Memory B cell (primary cell): ENCODE data around the gene DNAH17.

ENCODE experiments used
- ATAC-seq: fragments of 150-1000 bp; cut with Tn5 transposase; 2 replicates; pipeline ENCODE4 v1.10.0; 2021; ENCODE audit warnings: low read depth, mild to moderate bottlenecking, moderate library complexity
- DNase-seq, 2 donors: peaks; one replicate each; pipeline ENCODE4 v3.0.0; 2022; ENCODE audit warnings: low spot score in 2 of 2
- H3K27ac Mint-ChIP-seq: one replicate; pipeline ENCODE4 v1.8.0; 2022; ENCODE audit warnings: mild to moderate bottlenecking, moderate library complexity, mixed read lengths
- H3K27me3 Mint-ChIP-seq: one replicate; pipeline ENCODE4 v1.8.0; 2022; ENCODE audit warnings: mixed read lengths
- H3K36me3 Mint-ChIP-seq: one replicate; pipeline ENCODE4 v1.8.0; 2022; ENCODE audit warnings: mild to moderate bottlenecking, mixed read lengths
- H3K4me1 Mint-ChIP-seq: one replicate; pipeline ENCODE4 v1.8.0; 2022; ENCODE audit warnings: mixed read lengths
- H3K4me3 Mint-ChIP-seq: one replicate; pipeline ENCODE4 v1.8.0; 2022; ENCODE audit warnings: mild to moderate bottlenecking, moderate library complexity, mixed read lengths
- H3K9me3 Mint-ChIP-seq: one replicate; pipeline ENCODE4 v1.8.0; 2022; ENCODE audit warnings: mixed read lengths

Gene DNAH17

DNA sequence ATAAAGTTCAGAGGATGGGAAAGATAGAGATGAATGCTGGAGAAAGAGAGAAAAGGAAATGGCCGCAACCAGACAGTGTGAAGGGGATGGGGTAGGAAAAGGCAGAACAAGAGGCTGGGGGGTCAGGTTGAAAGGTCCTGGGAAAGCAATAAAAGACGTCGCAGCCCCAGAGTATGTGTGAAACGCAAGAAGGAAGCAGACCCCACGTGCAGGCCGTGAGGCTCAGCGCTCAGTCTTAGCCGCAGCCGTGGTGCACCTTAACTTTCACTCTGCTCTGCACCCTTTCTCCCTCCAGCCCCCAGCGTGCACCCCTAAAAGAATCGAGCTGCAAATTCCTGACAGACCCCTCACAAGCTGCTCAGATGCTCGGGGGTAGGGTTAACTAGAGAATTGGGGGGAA, 1.9 kb downstream of the DNAH17 start:
- Mint-ChIP-seq H3K36me3 (no peaks in the 10 kb centered on the region), H3K27ac (no peak overlapping the region), H3K4me1 (peaks cover 7% of the 10 kb centered on the region), H3K9me3 (no peaks in the 10 kb centered on the region), H3K27me3 (peaks cover 3% of the 10 kb centered on the region), H3K4me3 (no peak overlapping the region)
- DNase-seq (no peak), ATAC-seq (no peak)

DNA sequence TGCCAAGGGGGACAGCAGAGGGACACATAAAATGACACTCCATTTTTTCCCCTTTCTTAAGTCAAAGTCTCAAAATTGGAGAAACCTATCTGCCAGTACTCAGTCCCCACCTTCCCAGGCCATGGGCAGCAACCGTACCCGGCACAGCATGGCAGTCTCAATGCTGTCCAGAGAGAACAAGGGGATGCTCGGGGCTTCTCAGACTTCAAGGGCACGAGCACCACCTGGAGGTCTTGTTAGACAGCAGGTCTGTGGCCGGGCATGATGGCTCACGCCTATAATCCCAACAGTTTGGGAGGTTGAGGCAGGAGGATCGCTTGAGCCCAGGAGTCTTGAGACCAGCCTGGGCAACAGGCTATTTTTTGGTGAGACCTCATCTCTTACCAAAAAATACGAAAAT, 3.2 kb downstream of the DNAH17 start:
- Mint-ChIP-seq H3K4me3 (no peak overlapping the region), H3K4me1 (peaks cover 7% of the 10 kb centered on the region), H3K36me3 (no peaks in the 10 kb centered on the region), H3K9me3 (no peaks in the 10 kb centered on the region), H3K27me3 (peaks cover 3% of the 10 kb centered on the region), H3K27ac (no peak overlapping the region)
- ATAC-seq: no peak
- DNase-seq: no peak

DNA sequence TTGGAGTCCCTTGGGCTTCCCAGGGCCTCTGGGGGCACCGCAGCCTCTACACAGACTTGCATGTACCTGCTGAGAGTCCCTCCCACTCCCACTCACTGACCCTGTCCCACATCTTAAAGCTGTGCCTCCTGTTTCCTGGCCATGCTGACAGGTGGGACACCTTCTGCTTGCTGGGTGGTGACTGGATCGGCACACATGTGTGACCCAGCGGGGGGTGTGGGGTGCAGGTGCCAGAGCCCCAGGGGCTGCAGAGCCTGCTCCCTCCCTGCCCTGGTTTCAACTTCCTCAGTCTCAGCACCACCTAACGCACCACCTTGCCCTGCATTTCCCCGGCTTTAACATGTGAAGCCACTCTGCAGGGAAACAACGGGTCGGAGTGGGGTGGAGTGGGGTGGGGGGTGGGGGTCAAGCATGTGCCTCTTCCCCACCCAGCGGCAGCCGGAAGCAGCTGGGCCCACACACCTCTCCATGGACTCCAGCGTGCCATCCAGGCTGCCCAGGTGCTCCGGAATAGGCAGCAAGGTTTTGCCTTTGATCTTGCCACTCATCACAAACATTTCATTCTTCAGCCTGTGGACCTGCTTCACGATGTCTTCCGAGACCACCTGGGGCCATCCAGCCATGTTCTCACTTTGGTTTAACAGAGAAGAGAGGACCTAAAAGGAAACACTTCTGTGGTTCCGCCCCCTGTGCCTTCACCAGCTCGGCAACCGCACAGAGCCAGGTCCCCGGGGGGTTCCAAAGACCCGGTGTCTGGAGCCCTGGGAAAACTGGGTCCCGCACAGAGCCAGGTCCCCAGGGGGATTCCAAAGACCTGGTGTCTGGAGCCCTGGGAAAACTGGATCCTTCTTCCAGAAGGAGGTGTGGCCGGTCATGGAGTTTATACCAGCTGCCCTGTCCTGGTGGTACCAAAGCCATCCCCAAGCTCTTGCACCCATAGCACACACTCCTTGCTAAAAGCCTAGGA, 4.7 kb downstream of the DNAH17 start:
- ATAC-seq: peak; percentile 96
- no peaks in the 10 kb centered on the region for H3K36me3 Mint-ChIP-seq
- H3K4me3 Mint-ChIP-seq: peak overlapping the region; percentile 60
- peaks cover 7% of the 10 kb centered on the region for H3K4me1 Mint-ChIP-seq
- no peaks in the 10 kb centered on the region for H3K9me3 Mint-ChIP-seq
- H3K27me3 Mint-ChIP-seq: peaks cover 4% of the 10 kb centered on the region
- H3K27ac Mint-ChIP-seq: no peak overlapping the region
- peak in 1 of 2 donors; percentile 41 for DNase-seq

DNA sequence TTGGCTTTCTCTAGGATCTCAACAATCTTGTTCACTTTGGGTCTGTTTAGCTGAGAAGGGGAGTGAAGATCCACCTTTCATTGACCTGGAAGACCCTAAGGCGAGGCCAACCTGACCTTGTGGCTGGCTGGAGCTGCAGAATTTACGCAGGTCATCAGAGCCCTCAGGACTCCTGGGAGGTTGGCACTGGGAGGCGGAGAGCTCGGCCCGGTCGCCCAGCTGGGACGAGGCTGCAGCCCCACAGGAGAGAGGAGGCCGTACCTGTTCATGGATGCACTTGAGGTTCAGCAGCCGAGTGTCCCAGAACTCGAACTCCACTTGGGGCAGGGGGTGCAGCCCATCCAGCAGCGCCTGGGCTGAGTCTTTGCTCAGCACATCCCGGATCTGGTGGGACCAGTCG, 5.9 kb downstream of the DNAH17 start:
- H3K36me3 Mint-ChIP-seq: no peaks in the 10 kb centered on the region
- no peaks in the 10 kb centered on the region for H3K9me3 Mint-ChIP-seq
- peaks cover 4% of the 10 kb centered on the region for H3K27me3 Mint-ChIP-seq
- ATAC-seq (no peak), DNase-seq (no peak)
- H3K4me1 Mint-ChIP-seq: peaks cover 7% of the 10 kb centered on the region
- no peak overlapping the region for H3K4me3 Mint-ChIP-seq
- no peak overlapping the region for H3K27ac Mint-ChIP-seq

DNA sequence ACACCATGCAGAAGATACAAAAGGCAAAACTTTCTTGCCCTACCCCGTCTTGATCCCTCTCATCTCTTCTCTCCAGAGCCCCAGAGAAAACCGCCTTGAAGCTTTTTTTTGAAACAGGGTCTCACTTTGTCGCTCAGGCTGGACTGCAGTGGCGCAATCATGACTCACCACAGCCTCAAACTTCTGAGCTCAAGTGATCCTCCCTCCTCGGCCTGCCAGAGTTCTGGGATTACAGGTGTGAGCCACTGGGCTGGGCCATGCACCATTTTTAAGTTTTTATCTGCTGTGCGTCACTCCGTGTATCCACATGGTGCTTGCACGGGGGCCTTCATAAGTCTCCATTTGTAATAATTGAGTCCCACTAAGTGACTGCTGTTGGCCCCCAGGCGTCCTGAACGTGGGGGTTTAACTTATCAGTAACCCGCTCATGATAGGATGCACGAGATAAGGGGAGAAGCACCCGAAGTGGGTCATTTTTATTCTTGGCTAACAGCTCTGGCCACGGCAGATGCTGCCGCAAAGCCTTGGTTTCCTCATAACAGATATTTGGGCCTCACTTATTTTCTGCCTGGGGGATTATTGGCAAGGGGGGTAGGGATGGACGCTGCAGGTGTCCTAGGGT, 8.6 kb downstream of the DNAH17 start:
- ATAC-seq: no peak
- DNase-seq: no peak
- H3K27ac Mint-ChIP-seq: no peak overlapping the region
- no peaks in the 10 kb centered on the region for H3K9me3 Mint-ChIP-seq
- H3K4me3 Mint-ChIP-seq: no peak overlapping the region
- peaks cover 7% of the 10 kb centered on the region for H3K4me1 Mint-ChIP-seq
- peaks cover 7% of the 10 kb centered on the region for H3K27me3 Mint-ChIP-seq
- H3K36me3 Mint-ChIP-seq: no peaks in the 10 kb centered on the region

DNA sequence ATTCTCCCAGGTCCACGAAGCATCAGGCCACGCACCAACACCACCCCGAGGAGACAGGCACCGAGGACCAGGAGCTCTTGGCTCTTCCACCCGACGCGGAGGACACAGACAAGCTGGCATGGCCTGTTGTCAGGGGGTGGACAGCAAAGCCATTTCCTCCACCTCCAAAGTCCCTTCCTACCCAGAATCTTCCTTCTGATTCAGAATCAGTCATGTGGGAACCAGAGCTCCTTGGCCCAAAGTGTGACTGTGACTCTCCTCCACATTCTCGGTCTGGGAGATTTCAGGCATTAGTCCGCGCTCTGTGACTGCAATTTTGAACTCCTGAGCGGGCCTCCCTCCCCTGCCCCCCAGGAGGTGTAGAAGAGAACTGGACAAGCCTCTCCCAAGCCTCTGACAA, 9.2 kb downstream of the DNAH17 start:
- H3K4me3 Mint-ChIP-seq: no peak overlapping the region
- ATAC-seq: no peak
- no peak overlapping the region for H3K27ac Mint-ChIP-seq
- peaks cover 7% of the 10 kb centered on the region for H3K27me3 Mint-ChIP-seq
- DNase-seq: no peak
- H3K36me3 Mint-ChIP-seq: no peaks in the 10 kb centered on the region
- peaks cover 7% of the 10 kb centered on the region for H3K4me1 Mint-ChIP-seq
- no peaks in the 10 kb centered on the region for H3K9me3 Mint-ChIP-seq

DNA sequence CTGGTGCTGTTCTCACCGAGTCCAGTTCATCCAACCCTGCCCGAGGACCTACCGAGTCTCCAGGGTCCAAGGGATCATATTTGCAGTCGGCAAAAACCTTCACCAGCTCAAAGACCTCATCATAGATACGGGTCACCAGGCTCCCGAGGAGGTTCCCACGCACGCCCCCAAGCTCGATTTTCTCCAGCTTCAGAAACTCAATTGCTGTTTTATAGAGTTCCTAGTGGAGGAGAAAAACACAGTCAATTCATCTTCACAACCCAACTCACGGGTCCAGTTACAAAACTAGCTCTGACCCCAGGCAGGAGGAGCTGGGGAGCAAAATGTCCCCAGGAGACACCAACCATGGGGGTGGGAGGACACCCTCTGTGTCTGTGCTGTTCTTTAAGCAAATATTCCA, 10.2 kb downstream of the DNAH17 start:
- Mint-ChIP-seq H3K36me3 (no peaks in the 10 kb centered on the region), H3K27me3 (peaks cover 7% of the 10 kb centered on the region)

DNA sequence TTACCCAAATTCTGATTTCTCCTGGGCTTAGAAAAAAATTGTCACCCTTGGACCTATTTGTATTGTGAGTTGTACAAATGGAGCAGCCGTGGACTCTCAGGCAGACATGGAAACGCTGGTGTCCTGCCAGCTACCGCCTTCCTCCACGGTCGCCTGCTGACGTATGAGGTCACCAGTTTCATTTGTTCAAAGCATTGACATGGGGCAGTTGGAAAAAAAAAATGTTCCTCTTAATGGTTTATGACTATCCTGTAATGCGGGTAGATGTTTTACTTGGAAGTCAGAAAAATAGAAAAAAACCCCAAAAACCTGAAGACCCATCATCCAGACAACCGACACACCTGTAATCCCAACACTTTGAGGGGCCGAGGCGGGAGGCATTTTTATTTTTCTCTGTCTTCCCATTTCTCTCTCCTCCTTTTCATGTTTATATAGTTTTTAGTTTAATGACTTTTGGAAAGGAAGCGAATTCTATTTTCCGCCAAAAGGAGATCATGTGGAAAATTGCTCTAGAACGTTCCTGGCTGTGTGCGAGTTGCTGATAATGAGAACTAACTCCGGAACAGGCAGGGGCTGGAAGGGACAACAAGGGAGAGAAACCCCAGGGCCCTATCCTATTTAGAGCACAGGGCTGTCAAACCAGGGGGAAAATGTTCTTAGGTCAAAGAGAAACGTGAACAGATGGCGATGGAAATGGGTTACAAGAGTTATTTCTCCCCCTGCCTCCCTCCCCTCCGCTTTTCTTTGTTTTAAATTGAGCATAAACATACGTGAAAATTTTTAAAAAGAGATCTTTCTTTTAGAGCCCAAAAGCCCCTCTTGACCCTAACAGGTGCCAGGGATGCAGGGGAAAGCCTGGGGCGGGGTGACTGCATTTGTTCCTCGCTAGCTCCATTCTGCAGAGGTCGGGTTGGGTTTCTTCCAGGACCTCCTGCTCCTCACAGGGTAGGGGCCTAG, 13.7 kb downstream of the DNAH17 start:
- Mint-ChIP-seq H3K27me3 (peaks cover 7% of the 10 kb centered on the region), H3K4me1 (no peaks in the 10 kb centered on the region), H3K27ac (no peak overlapping the region), H3K9me3 (no peaks in the 10 kb centered on the region), H3K4me3 (no peak overlapping the region), H3K36me3 (no peaks in the 10 kb centered on the region)
- no peak for ATAC-seq
- DNase-seq: no peak

More for the DNA sequence above, 10.2 kb downstream of the DNAH17 start:
- peaks cover 2% of the 10 kb centered on the region for H3K4me1 Mint-ChIP-seq
- no peak for DNase-seq
- H3K27ac Mint-ChIP-seq: no peak overlapping the region
- no peak overlapping the region for H3K4me3 Mint-ChIP-seq
- no peaks in the 10 kb centered on the region for H3K9me3 Mint-ChIP-seq
- no peak for ATAC-seq

DNA sequence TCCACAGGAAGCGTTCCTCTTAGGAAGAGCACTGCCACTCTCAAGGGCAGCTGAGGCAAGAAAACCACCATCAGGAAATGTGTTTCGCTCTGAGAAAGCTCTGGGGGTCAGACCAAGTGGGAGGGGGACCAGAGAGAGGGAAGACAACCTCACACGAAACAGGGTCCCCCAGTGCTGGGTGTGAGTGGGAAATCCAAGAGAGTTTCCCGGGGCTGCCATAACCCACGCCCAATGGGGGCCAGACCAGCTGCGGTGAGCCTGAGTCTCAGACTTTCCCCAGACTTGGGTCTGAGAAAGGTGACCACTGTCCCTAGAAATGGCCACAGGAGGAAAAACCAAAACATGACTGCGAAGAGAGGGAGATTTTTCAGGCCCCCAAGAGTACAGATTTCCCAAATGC, 14.5 kb downstream of the DNAH17 start:
- no peaks in the 10 kb centered on the region for H3K4me1 Mint-ChIP-seq
- ATAC-seq: no peak

DNA sequence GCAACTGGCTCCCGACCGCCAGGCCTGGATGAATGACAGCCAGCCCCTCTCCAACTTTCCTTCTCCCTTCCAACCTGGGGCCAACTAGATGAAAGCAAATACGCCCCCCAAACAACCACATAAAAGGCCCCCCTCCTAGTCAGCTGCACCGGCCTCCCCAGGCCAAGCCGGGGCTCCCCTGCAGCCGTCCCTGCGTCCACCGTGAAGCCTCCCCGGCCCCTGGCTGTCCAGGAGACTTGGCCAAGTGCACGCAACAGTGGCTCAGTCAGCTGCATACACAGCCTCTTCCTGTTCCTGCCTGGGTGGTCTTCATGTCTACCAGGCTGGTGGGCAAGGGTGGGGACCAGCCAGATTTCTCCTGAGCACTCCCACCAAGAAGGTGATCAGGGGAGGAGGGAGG, 16.0 kb downstream of the DNAH17 start:
- ATAC-seq: no peak
- Mint-ChIP-seq H3K4me1 (no peaks in the 10 kb centered on the region), H3K27me3 (peaks cover 3% of the 10 kb centered on the region), H3K27ac (no peak overlapping the region), H3K4me3 (no peak overlapping the region), H3K9me3 (no peaks in the 10 kb centered on the region), H3K36me3 (no peaks in the 10 kb centered on the region)
- no peak for DNase-seq

More for the DNA sequence above, 14.5 kb downstream of the DNAH17 start:
- DNase-seq: no peak
- Mint-ChIP-seq H3K27me3 (peaks cover 4% of the 10 kb centered on the region), H3K36me3 (no peaks in the 10 kb centered on the region), H3K9me3 (no peaks in the 10 kb centered on the region), H3K4me3 (no peak overlapping the region), H3K27ac (no peak overlapping the region)

DNA sequence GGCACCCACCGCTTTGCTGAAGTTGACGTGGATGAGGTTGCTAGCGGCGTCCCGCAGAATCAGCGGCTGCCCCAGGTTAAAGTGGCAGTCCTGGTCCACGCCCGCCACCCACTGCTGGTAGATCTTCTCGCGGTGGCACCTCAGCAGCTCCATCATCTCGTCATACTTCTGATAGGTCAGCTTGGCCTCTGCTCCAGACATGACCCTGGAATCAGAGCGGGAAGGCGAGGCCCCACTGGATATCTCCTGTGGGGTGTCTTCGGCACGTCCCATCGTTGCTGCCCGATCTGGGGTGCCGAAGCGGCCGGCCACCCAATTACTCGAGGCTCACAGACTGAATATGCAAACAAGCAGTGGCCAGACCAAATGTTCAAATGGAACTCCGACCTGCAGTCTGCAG, 16.5 kb downstream of the DNAH17 start:
- H3K36me3 Mint-ChIP-seq: no peaks in the 10 kb centered on the region

DNA sequence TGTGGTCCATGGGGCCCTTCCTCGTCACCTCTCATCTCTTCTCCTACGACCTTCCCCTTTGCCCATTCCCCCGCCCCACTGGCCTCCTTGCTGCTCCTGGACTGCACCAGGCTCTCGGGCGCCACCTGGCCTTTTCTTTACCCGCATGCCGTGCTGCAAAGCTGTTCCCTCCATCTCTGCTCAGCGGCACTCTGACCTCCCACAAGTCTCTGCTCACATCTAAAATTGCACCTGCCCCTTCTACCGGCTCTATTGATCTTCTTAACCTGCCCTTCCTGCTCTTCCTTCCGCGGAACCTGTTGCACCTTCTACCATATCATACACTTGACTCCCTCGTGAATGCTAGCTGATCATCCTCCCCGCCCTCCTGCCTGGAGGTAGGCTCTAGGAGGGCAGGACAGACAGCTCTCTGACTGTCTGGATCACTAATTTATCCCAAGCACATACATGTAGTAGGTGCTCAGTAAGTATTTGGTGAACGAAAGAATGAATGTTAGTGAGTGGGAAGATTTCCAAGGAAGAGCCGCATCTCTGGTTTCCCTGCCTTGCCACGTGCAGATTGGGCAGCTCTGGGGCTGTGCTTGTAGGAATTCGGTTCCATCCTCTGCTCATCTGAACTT, 17.3 kb downstream of the DNAH17 start:
- ATAC-seq: no peak
- Mint-ChIP-seq H3K27ac (no peak overlapping the region), H3K36me3 (no peaks in the 10 kb centered on the region), H3K4me1 (no peaks in the 10 kb centered on the region), H3K27me3 (peaks cover 6% of the 10 kb centered on the region), H3K4me3 (no peak overlapping the region), H3K9me3 (no peaks in the 10 kb centered on the region)
- DNase-seq: no peak

More for the DNA sequence above, 16.5 kb downstream of the DNAH17 start:
- peaks cover 6% of the 10 kb centered on the region for H3K27me3 Mint-ChIP-seq
- DNase-seq (no peak), ATAC-seq (no peak)
- H3K9me3 Mint-ChIP-seq: no peaks in the 10 kb centered on the region
- H3K27ac Mint-ChIP-seq: no peak overlapping the region
- no peak overlapping the region for H3K4me3 Mint-ChIP-seq
- no peaks in the 10 kb centered on the region for H3K4me1 Mint-ChIP-seq

DNA sequence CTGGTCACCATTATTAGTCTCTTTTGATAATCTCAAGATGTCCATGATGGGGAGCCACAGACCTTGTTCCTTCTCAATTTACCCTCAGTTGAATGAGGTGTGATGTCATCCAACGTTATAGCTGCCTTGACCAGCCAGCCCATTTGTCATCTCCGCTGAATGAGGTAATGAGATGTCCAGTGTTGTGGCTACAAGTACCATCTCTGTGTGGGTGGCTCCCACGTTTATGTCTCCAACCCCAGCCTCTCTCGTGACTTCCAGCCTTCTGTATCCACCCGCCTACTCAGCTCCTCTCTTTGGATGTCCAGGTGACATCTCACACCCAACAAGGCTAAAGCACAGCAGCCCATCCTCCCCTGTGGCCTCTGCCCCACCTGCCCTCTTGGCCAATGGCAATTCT, 18.2 kb downstream of the DNAH17 start:
- H3K4me3 Mint-ChIP-seq: no peak overlapping the region
- H3K27ac Mint-ChIP-seq: no peak overlapping the region
- DNase-seq: no peak
- H3K36me3 Mint-ChIP-seq: no peaks in the 10 kb centered on the region
- no peak for ATAC-seq
- peaks cover 6% of the 10 kb centered on the region for H3K27me3 Mint-ChIP-seq
- no peaks in the 10 kb centered on the region for H3K9me3 Mint-ChIP-seq
- H3K4me1 Mint-ChIP-seq: no peaks in the 10 kb centered on the region
